VCaP (cell line): Measurements from ENCODE around the gene SOX15.
A peak's percentile ranks its signal among the peaks of the same experiment; 100 is the strongest.

Source experiments
- H3K27ac ChIP-seq: fragments of 450-650 bp; 2 replicates; pipeline ENCODE4 v1.5.1; 2017
- TF ChIP-seq, protein P1 (sequence below): fragments of 450-650 bp; conservative IDR thresholded peaks from 2 replicates; pipeline ENCODE4 v1.5.1; 2017; ENCODE audit warnings: mild to moderate bottlenecking, moderate library complexity

Gene SOX15

DNA sequence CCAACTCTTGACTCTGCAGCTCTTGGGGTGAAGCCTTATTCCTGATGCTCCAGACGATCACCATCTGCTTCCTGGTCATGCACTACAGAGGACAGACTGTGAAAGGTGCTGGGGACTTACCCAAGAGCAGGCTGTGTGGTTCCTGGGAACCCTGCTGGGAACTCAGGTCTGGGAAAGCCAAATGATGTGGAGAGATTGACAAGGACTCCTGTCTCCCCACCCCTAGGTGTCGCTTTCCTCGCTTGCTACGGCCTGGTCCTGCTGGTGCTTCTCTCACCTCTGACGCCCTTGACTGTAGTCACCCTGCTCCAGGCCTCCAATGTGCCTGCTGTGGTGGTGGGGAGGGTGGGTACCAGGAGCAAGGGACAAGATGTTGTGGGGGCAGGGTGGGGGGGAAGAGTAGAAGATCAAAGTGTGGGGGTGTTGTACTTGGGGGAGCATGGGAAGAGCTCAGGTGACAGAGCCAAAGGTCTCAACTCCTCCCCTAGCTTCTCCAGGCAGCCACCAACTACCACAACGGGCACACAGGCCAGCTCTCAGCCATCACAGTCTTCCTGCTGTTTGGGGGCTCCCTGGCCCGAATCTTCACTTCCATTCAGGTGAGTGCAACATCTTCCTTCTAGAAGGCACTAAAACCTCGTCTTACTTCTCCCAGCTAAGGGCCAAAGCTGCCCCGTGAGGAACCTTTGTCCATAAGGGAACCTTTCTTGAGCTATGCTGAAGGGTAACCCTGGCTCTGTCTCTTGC, 3.0 kb downstream of the SOX15 start:
- no peak overlapping the region for H3K27ac ChIP-seq
- TF ChIP-seq, protein P1, sequence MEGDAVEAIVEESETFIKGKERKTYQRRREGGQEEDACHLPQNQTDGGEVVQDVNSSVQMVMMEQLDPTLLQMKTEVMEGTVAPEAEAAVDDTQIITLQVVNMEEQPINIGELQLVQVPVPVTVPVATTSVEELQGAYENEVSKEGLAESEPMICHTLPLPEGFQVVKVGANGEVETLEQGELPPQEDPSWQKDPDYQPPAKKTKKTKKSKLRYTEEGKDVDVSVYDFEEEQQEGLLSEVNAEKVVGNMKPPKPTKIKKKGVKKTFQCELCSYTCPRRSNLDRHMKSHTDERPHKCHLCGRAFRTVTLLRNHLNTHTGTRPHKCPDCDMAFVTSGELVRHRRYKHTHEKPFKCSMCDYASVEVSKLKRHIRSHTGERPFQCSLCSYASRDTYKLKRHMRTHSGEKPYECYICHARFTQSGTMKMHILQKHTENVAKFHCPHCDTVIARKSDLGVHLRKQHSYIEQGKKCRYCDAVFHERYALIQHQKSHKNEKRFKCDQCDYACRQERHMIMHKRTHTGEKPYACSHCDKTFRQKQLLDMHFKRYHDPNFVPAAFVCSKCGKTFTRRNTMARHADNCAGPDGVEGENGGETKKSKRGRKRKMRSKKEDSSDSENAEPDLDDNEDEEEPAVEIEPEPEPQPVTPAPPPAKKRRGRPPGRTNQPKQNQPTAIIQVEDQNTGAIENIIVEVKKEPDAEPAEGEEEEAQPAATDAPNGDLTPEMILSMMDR, result peak; percentile 63

DNA sequence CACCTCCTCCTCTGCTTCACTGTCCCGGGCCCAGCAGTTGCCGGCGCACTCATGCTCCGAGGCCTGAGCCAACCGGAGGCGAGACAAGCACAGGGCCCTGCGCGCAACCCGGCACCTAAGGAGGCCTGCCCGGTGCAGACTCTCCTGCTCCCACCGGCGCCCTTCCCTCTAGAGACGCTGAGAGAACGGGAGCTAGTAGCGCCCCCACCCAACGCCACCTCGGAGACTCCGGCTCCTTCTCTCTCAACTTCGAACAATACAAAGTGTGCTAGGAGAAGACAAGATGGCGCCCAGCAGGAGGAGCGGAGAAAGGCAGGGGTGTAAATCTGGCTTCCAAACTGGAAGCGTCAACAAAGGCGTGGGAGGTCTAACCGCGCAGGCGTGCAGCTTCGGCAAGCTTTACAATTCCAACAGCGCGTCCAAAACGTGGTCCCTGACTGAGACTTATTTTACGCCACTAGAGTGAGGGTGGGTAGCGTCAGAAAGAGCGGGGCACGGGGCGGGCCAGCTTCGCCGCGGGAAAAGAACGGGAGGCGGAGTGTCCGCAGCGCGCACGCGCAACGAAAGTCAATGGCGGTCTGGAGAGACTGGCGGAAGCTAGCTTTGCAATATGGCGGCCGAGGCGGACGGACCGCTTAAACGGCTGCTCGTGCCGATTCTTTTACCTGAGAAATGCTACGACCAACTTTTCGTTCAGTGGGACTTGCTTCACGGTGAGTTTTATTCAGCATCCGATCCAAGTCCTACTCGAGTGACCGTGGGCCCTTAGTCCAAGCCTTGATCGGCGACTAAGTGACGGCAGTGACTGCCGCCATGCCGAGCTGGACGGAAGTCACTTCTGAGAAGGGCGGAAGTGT, 6.4 kb downstream of the SOX15 start, which contains the start of gene MPDU1:
Gene MPDU1, plus strand, starts transcription at position 600 of the 857 bp plus-strand sequence. Its CDS starts 11 bp downstream, at position 611.
- peak within 1 kb of the TSS; percentile 86 for H3K27ac ChIP-seq
- TF ChIP-seq, protein P1, result no peak

DNA sequence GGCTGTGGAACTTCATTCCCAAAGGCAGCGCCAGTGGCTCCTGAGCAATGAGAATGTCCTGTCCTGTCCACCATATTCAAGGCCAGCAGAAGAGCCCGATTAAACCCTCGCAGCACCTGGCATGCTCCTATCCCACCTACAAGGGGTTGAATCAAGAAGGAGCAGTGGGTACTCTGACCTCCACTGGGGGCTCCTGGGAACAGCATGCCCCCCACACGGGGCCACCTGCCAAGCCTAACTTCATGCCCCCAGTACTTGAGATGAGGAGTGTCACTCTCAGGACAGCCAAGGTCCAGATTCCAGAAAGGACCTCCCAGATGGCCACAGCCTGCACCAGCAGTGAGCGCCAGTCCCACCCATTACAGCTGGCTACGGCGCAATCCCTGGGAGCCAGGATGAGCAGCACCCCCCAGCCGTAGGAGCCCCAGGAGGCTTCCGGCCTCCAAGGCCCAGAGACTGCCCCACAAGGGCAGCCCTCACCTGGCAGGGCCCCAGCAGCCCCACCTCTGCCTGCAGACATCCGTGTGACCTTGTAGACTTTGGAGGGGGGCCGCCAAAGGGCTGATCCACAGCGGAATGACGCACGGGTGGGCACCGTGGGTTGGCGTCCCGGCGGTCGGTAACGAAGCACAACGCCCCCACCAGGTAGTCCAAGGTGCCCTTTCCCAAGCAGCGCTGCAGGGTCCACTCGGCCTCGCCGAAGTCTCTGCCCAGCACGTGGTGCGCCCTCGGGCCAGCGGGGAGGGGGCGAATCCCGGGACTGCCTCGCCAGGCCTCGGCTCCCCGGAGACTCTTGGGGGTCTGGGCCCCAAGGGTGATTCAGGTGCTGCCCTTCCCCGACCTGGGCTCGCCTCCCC, 7.3 kb downstream of the SOX15 start:
- TF ChIP-seq, protein P1, result no peak
- peak overlapping the region; percentile 86 for H3K27ac ChIP-seq

DNA sequence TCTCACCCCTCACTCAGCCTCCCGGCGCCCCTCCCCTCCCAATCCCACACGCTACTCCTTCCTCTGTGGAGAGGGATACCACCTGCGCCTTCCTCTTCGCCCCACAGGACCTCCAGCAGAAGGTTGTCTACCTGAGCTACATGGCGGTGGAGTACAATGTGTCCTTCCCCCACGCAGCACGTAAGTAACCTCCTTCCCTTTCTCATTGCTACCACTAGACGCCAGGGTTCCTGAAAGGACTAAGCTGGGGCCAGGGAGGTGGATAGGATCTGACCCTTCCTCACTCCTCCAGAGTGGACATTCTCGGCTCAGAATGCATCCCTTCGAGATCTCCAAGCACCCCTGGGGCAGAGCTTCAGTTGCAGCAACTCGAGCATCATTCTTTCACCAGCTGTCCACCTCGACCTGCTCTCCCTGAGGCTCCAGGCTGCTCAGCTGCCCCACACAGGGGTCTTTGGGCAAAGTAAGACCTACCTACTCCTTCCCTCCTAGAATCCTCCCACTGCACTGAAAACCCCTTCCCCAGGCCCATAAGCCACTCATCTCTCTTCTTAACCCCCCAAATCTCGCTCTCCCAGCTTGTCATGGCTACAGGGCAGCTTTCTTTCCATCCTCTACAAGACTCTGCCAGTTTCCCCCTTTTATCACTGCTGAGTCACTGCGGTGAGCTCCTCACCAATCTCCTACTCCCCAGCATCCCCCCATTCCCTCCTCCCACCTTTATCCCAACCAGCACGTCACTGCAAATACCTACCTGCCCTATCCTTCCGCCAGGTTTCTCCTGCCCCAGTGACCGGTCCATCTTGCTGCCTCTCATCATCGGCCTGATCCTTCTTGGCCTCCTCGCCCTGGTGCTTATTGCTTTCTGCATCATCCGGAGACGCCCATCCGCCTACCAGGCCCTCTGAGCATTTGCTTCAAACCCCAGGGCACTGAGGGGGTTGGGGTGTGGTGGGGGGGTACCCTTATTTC, 9.0 kb downstream of the SOX15 start:
- no peak overlapping the region for H3K27ac ChIP-seq
- TF ChIP-seq, protein P1, result no peak

DNA sequence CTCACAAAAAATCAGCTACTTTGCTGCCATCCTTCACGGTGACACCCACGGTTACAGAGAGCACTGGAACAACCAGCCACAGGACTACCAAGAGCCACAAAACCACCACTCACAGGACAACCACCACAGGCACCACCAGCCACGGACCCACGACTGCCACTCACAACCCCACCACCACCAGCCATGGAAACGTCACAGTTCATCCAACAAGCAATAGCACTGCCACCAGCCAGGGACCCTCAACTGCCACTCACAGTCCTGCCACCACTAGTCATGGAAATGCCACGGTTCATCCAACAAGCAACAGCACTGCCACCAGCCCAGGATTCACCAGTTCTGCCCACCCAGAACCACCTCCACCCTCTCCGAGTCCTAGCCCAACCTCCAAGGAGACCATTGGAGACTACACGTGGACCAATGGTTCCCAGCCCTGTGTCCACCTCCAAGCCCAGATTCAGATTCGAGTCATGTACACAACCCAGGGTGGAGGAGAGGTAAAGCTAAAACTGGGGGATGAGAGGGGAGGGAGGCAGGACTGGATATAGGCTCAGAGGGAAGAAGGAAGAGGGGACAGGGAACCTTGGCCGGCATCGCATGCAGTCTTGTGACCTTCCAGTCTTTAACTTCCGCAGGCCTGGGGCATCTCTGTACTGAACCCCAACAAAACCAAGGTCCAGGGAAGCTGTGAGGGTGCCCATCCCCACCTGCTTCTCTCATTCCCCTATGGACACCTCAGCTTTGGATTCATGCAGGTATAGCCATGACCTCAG, 9.9 kb downstream of the SOX15 start:
- TF ChIP-seq, protein P1, result no peak
- no peak overlapping the region for H3K27ac ChIP-seq
